GM18526 (cell line): ENCODE measurements around the gene ADCY7.

Experiments used
- POLR2A ChIP-seq: IDR thresholded peaks from 3 replicates; pipeline ENCODE4 v1.6.1; 2011; ENCODE audit not compliant: insufficient read length; ENCODE audit errors: extremely low read depth

ADCY7 gene

DNA sequence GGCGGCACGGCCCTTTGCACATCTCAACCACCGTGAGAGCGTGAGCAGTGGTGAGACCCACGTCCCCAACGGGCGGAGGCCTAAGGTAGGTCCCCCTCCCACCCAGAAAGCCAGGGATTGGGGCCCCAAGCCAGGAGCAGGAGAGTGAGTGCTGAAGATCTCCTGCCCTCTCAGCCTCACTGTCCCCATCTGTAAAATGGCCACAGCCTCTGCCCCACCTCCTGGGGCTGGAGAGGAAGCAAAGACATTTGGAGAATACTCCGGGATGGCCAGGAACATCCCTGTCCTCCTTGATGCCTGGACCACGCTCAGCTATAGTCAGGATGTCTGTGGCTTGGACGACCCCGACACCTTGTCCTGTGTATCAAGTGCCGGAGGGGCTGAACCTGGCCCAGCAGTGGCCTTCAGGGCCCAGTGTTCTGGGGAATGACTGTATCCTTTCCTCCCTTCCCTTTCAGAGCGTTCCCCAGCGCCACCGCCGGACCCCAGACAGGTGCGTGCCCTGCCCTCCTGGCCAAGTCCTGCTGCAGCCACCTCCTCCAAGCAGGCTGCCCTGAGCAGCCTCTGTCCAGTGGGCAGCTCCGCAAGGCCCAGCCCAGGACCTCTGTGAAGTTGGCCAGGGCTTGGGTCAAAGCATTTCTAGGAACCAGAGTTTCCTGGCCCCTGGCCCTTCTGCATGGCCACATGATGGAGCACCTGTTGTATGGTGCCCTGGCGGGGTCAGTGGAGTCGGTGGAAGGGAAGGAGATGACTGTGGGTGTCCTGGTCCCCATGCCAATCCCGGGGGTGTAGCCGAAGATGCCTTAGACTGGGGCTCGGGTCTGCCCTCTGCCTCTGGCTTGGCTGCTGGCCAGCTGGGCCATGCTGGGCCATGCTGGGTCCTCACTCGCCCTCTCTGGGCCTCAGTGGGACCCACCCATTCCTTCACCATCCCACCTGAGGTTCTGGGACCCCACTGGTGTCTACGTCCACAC is 38.4 kb downstream of the ADCY7 start:
- TF ChIP-seq POLR2A, result no peak

DNA sequence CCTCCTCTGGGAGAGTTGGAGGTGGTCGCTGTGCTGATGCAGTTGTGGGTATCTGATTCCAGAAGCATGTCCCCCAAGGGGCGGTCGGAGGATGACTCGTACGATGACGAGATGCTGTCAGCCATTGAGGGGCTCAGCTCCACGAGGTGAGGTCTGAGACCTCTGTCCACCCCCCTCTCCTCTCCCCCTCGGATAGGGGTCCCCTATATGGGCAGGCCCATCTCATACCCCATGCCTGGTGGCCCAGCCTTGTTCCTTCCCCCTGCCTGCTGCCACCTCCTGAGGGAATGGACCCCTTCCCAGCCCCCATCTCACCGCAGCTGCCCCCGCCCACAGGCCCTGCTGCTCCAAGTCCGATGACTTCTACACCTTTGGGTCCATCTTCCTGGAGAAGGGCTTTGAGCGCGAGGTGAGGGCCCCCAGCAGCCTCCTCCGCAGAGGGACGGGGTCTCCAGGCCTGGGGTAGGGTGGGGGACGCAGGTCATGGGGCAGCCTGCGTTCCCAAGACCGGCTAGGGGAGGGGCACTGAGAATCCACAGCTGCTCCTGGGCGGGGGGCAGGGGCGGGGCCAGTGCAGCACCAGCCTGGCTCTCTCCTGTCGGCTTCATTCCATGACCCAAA is 39.2 kb downstream of the ADCY7 start:
- no peak for TF ChIP-seq POLR2A

DNA sequence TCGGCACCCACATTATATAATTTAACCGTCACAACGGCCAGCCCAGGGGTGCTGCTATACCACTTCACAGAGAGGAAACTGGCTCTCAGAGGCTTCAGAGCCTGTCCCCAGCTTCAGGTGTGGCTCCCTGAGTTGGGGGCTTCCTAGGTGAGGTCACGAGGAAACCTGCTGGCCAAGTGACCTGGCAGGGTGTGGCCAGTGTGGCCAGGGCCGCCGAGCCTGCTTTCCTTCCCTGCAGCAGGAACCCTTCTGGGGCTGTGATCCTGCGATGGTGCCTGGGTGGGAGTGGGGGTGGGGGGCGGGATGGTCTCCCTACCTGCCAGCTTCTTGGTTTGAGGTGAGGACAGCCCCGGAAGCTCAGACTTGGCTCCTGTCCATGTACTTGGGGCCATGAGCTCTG is 39.9 kb downstream of the ADCY7 start:
- no peak for TF ChIP-seq POLR2A

DNA sequence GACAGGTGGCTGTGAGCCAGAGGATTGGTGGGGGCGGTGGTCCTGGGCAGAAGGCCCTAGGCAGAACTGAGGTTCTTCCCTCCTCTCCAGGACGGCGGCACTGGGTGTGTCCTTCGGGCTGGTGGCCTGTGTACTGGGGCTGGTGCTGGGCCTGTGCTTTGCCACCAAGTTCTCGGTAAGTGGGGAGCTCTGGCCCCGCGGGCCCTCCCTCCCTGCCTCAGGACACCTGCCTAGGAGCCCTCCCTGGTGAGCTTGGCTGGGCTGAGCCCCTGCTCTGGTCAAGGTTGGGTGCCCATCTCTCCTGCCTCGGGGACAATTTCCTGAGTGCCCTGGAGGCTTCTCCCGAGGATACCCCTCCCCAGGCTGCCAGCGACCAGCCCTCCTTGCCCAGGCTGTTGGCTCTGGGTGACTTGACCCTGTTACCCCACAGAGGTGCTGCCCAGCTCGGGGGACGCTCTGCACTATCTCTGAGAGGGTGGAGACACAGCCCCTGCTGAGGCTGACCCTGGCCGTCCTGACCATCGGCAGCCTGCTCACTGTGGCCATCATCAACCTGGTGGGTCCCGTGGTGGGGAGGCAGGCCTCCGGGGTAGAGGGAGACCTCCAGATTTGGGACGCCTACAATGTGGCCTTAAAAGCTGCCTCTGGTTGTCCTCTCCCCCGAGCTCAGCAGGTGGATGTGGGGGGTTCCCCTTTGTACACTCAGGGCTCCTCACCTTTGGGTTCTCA is 42.0 kb downstream of the ADCY7 start:
- no peak for TF ChIP-seq POLR2A

DNA sequence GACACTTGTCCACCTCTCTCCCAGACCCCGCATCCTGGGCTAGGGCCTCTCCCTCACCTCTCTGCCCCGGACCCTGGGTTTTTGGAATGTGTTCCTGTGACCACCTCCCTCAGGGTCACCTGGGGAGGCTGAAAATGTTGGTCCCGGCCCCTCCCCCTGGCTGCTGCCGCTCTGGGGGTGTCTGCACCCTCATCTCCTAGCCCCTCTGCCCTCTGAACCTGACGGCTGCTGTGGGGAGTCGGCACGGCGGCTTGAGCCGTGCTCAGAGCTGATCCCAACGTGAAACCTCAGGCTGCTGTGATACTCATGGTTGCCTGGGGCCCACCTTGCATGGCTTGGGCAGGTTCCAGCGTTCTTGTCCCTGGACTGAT is 42.8 kb downstream of the ADCY7 start:
- TF ChIP-seq POLR2A, result no peak

DNA sequence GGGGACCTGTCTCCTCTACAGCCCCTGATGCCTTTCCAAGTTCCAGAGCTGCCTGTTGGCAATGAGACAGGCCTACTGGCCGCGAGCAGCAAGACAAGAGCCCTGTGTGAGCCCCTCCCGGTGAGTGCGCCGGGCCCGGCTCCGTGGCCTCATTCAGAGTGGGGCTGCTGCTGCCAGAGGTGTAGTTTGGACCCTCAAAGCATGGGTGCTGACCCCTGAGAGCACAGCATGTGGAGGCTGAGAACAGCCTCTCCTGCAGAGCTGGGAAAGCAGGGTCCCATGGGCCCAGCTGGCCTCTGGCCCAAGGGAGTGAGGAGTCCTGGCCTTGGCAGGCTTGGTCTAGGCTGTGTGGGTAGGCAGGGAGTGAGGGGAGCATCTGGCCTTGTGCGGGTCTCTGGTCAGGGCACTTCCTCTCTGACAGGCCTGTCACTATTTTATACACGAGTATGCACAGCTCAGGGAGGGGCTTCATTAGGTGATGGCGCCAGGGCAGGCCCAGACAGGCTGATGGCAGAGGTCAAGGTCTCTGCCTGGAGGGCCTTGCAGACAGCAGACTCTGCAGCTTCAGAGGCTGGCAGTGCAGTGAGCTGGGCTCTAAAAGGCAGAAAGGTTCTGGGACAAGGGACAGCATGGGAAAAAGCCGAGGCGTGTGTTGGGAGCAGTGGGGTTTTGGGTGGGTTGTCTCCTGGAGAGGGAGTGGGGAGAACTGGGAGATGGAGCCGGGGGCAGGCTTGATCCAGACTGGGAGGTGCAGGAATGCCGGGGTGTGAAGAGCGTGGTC is 43.4 kb downstream of the ADCY7 start:
- no peak for TF ChIP-seq POLR2A

DNA sequence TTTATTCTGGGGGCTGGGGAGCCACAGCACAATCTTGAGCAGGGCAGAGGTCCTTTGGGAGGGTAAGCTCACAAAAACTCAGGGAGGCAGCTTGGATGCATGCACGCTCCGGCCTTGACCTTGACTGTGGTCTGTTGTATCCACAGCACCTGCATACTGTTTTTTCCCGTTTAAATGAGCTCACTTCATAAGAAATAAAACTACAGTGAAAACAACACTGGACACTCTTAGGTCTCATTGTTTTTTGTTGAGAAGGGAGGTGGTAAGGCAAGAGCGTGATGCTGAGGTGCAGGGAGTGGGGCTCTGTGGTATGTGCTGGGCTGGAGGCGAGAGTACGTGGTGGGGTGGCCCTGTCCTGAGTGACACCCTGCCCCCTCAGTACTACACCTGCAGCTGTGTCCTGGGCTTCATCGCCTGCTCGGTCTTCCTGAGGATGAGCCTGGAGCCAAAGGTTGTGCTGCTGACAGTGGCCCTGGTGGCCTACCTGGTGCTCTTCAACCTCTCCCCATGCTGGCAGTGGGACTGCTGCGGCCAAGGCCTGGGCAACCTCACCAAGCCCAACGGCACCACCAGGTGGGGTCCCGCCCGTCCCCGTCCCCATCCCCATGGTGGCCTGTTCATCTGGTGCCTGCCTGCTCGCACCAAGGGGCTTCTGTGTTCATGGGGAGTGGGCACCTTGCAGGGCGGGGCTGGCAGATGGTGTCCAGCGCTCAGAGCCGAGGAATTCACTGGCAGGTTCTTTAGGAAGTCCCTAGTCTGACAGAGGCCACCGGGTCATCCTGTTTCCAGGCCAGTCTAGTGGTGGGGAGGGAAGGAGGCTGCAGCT is 44.2 kb downstream of the ADCY7 start:
- peak; percentile 27 for TF ChIP-seq POLR2A

DNA sequence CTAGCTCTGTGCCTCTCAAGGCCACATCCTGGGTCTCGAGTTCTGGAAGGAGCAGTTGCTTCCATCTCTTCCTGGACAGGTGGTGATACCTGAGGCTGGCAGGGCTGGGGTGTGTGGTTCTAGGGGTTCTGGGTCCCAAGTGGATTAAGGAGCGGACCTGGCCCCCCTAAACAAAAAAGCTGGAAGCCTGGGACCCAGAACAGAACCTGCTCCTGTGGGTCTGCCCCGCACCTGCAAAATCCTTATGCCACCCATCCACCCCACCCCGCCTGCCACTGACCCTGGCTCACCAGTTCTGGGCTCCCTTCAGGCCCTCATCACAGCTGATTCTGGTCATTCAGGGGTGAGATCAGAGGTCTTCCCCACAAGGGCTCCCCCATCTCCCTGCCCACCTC is 44.8 kb downstream of the ADCY7 start:
- no peak for TF ChIP-seq POLR2A

DNA sequence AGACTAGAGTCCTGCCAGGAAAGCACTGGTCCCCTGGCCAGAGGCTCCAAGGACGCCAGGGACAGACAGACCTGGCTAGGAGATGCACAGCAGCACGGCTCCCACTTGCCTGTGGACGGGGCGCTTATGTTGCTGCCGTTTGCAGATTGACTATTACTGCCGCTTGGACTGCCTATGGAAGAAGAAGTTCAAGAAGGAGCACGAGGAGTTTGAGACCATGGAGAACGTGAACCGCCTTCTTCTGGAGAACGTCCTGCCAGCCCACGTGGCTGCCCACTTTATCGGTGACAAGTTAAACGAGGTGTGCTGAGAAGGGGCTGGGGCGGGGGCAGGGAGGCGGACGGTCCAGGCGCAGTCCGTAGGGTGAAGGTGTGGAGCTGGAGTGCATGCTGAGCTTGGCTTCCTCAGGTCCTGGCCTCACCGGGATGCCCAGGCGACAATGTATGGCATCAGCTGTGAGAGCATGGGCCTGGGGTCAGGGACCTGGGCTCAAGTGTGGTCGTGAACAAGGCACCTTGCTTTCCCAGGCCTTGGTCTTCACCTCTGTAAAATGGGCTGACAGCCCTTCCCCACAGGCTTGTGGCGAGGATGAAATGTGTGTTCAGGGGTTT is 45.6 kb downstream of the ADCY7 start:
- no peak for TF ChIP-seq POLR2A

DNA sequence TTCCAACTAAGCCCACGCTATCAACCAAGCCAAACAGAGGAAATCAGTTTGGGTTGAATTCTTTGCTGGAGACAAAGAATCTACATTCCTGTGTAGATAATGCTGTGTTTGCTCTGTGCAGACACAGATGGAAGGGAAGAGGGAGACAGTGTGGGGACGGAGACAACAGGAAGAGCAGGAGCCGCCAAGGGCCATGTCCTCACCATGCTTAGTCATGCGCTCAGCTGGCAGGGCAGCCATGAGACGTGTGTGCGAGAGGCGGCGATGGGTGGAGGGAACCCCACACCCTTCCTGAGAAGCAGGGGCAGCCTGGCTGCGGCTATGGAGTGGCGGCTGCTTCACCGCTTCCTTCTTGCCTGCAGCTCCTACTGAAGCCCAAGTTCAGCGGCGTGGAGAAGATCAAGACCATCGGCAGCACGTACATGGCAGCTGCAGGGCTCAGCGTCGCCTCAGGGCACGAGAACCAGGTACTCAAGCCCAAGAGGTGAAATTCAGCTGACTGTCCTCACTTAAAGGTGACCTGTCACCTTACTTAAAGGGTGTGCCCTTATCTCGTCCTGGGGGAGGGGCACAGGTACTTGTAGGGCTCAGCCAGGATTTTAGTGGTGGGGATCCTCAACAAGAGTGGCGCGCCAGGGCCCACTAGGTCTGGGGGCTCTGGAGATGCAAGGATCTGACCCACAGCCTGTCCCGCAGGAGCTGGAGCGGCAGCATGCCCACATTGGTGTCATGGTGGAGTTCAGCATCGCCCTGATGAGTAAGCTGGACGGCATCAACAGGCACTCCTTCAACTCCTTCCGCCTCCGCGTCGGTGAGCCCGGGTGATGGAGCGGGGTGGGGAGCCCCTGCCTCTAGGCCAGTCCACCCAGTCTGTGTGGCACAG is 47.5 kb downstream of the ADCY7 start:
- no peak for TF ChIP-seq POLR2A

DNA sequence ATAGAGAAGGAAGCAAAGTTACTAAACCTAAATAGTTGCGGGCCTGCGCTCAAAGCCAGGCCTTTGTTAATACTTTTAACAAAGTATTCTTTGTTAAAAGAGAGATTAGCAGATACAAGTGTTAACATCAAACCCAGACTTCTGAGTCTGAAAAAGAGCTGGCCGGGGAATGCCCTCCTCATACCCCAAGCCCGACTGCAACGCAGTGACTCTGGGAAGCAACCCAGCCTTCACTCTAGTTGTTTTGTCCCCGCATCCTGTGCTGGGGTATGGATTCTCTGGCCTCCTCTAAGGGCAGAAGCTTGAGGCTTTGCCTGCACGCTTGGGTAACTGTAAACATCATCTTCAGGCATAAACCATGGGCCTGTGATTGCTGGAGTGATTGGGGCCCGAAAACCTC is 48.3 kb downstream of the ADCY7 start:
- TF ChIP-seq POLR2A, result no peak

DNA sequence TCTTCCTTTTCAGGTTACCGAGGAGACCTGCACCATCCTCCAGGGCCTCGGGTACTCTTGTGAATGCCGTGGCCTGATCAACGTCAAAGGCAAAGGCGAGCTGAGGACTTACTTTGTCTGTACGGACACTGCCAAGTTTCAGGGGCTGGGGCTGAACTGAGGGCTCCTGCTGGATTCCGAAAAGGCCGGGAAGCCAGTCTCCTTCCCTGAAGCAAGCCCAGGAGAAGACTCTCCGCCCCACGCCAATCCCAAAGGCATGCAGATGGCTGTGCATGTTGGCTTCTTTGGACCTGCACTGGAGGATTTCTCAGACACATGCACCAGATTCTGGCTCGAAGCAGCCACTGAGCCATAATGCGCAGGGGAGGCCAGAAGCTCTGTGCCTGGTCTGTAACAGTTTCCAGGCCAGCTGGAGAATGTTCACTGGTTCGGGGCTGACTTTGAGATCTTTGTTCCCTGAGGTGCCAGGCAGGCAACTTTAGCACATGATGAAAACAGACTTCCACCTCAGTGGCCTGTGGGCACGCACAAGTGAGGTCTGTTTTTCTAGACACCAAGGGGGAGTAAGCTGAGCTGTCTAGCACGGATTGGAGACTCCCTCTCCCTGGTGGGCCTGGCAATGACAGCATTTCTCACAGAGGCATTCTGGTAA is 49.1 kb downstream of the ADCY7 start:
- no peak for TF ChIP-seq POLR2A

DNA sequence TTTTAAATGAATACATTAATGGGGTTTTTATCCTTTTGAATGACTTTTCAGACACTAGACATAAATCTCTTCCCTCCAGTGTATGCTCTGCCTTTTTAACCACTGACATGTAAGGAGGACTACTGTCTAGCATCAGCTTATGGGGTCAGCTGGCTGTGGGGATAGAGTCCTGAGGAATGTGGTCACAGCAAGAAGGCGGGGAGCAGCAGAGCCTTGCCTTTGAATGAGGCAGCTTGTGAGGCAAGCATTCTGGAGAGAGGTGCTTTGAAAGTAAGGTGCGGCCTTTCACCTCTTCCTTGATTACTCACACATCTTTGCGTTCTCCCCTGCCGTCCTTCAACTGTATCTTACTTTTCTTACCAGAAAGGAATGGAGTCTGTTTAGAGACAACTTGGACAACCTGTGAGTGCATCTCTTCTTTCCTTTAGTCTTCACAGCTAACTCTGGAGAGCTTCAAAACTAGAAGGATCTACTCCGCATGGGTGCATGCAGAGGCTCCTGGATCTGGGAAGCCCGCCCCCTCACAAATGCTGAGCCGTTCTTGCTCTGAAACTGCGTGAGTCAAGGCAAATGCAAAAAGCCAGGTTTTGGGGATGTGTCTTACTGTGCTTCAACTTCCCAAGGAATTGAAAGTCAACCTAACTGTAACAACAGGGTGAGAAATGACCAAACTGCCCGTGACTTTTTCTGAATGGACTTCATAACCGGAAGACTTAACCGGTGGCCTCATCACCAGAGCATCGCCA is 49.9 kb downstream of the ADCY7 start:
- TF ChIP-seq POLR2A, result no peak
